HepG2 (cell line): ENCODE measurements around the gene RHOD.

Experiments used
- FIP1L1 ChIP-seq: fragments of 200-400 bp; formaldehyde crosslinking; IDR thresholded peaks from 2 replicates; pipeline ENCODE4 v1.6.1; 2018; ENCODE audit warnings: low read depth, mild to moderate bottlenecking, low read length, moderate library complexity, borderline replicate concordance; ENCODE audit not compliant: insufficient read depth
- MYNN ChIP-seq: sonication (generic); formaldehyde crosslinking; IDR thresholded peaks from 2 replicates; pipeline ENCODE4 v1.4.0; 2020; ENCODE audit warnings: mild to moderate bottlenecking, low read depth, missing genetic modification reagents
- PHF8 ChIP-seq: sonication (generic); formaldehyde crosslinking; IDR thresholded peaks from 2 replicates; pipeline ENCODE4 v1.5.0; 2020; ENCODE audit warnings: missing genetic modification reagents
- POLR2AphosphoS5 ChIP-seq: IDR thresholded peaks from 2 replicates; pipeline ENCODE4 v1.6.1; 2012; ENCODE audit warnings: low read depth, low read length
- ZIK1 ChIP-seq: sonication (generic); formaldehyde crosslinking; IDR thresholded peaks from 2 replicates; pipeline ENCODE4 v1.5.0; 2020; ENCODE audit warnings: mild to moderate bottlenecking, low read depth, missing genetic modification reagents, borderline replicate concordance
- ZNF512 ChIP-seq: sonication (generic); formaldehyde crosslinking; IDR thresholded peaks from 2 replicates; pipeline ENCODE4 v1.4.0; 2020; ENCODE audit warnings: mild to moderate bottlenecking, missing genetic modification reagents
- ZNF558 ChIP-seq: sonication (generic); formaldehyde crosslinking; IDR thresholded peaks from 2 replicates; pipeline ENCODE4 v1.9.0; 2022; ENCODE audit warnings: mild to moderate bottlenecking, missing genetic modification reagents, borderline replicate concordance
- ZNF562 ChIP-seq: sonication (generic); formaldehyde crosslinking; IDR thresholded peaks from 2 replicates; pipeline ENCODE4 v1.8.0; 2022; ENCODE audit warnings: missing genetic modification reagents, borderline replicate concordance
- ZNF772 ChIP-seq: sonication (generic); formaldehyde crosslinking; IDR thresholded peaks from 2 replicates; pipeline ENCODE4 v1.5.0; 2020; ENCODE audit warnings: mild to moderate bottlenecking, missing genetic modification reagents
- TF ChIP-seq, protein P1 (sequence below): sonication (generic); formaldehyde crosslinking; IDR thresholded peaks from 2 replicates; pipeline ENCODE4 v1.5.0; 2020; ENCODE audit warnings: missing genetic modification reagents

GRCh38 chr11:67051945-67052488 is 4.6 kb upstream of the RHOD start:
- TF ChIP-seq ZNF558 (CRISPR knock-in tag) (no peak), MYNN (no peak), ZNF772 (no peak), FIP1L1 (no peak), ZNF512 (CRISPR knock-in tag) (no peak), PHF8 (no peak), POLR2AphosphoS5 (no peak), ZNF562 (CRISPR knock-in tag) (no peak), ZIK1 (CRISPR knock-in tag) (no peak)
- TF ChIP-seq, protein P1, sequence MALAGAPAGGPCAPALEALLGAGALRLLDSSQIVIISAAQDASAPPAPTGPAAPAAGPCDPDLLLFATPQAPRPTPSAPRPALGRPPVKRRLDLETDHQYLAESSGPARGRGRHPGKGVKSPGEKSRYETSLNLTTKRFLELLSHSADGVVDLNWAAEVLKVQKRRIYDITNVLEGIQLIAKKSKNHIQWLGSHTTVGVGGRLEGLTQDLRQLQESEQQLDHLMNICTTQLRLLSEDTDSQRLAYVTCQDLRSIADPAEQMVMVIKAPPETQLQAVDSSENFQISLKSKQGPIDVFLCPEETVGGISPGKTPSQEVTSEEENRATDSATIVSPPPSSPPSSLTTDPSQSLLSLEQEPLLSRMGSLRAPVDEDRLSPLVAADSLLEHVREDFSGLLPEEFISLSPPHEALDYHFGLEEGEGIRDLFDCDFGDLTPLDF (CRISPR knock-in tag): no peak
